Stimulated activated CD4-positive, alpha-beta T cell treated with anti-CD3 and anti-CD28 coated beads, Interleukin-12 subunit alpha, Interleukin-12 subunit beta, amount 100 ng/mL, for 4 hours (primary cell): ENCODE data around the gene KRTAP10-5.

Source experiments
- DNase-seq: peaks from one replicate; pipeline ENCODE4 v3.0.0-alpha.2; 2020

The KRTAP10-5 gene

GRCh38 chr21:44544566-44544965, 35.8 kb downstream of the KRTAP10-5 start:
- no peak for DNase-seq

- no peak for DNase-seq
Observed at GRCh38 chr21:44542716-44543115, 37.7 kb downstream of the KRTAP10-5 start.

- no peak for DNase-seq
Observed at GRCh38 chr21:44540741-44541288, 39.6 kb downstream of the KRTAP10-5 start.

GRCh38 chr21:44539991-44540666, 40.3 kb downstream of the KRTAP10-5 start, which contains the start of gene KRTAP10-1:
TSS of gene KRTAP10-1 (minus strand) at chr21:44540195. CDS start at chr21:44540150, 45 bp downstream.
- no peak for DNase-seq

- no peak for DNase-seq
Observed at GRCh38 chr21:44539046-44539445, 41.4 kb downstream of the KRTAP10-5 start.

GRCh38 chr21:44537930-44538911, 42.2 kb downstream of the KRTAP10-5 start:
- no peak for DNase-seq

- DNase-seq = no peak
Observed at GRCh38 chr21:44535963-44536362, 44.4 kb downstream of the KRTAP10-5 start.

- no peak for DNase-seq
Observed at GRCh38 chr21:44534688-44535087, 45.7 kb downstream of the KRTAP10-5 start.

- no peak for DNase-seq
Observed at GRCh38 chr21:44533891-44534627, 46.3 kb downstream of the KRTAP10-5 start.

GRCh38 chr21:44533121-44533890, 47.1 kb downstream of the KRTAP10-5 start:
- DNase-seq = no peak

GRCh38 chr21:44532712-44533111, 47.7 kb downstream of the KRTAP10-5 start:
- no peak for DNase-seq

GRCh38 chr21:44531606-44532564, 48.5 kb downstream of the KRTAP10-5 start:
- no peak for DNase-seq

GRCh38 chr21:44530903-44531605, 49.4 kb downstream of the KRTAP10-5 start:
- DNase-seq = no peak

- DNase-seq = no peak
Observed at GRCh38 chr21:44530221-44530902, 50.0 kb downstream of the KRTAP10-5 start.

- no peak for DNase-seq
Observed at GRCh38 chr21:44529503-44530125, 50.8 kb downstream of the KRTAP10-5 start.
